OCI-LY7 (cell line): ENCODE results near the gene SLC35B3. TPM values are rescaled to one million over a fixed set of nuclear protein-coding genes. Genes with fewer than 3 reads are reported as not detected.
"Not testable (repeated sequence)": the region's sequence is repeated elsewhere in the genome, so short reads cannot be mapped to it uniquely, and the experiment has no call there.

ENCODE experiments used
- BruUV-seq: library from RNA; stranded (reverse); fragments of 400-500 nt; replicated peaks from 2 replicates; lab custom pipeline; 2021; lab: Mats Ljungman, UMichigan
- CTCF ChIA-PET: fragments of 300-600 bp; sonication (Branson Sonifier 250); formaldehyde crosslinking; loops from one replicate; lab custom pipeline; 2022; ENCODE audit warnings: antibody characterized with exemption; ENCODE audit not compliant: unreplicated experiment; lab: Charles Lee
- POLR2A ChIA-PET: fragments of 300-600 bp; sonication (Branson Sonifier 250); formaldehyde crosslinking; loops from one replicate; lab custom pipeline; 2022; ENCODE audit warnings: antibody characterized with exemption; lab: Charles Lee
- DNase-seq: peaks from one replicate; pipeline ENCODE4 v3.0.0-alpha.2; 2015; ENCODE audit warnings: low spot score
- H2AFZ ChIP-seq: fragments of 200-600 bp; sonication (generic), shearing (Covaris generic); 2 replicates; pipeline ENCODE4 v1.6.1; 2014; ENCODE audit warnings: mild to moderate bottlenecking, antibody characterized with exemption, low read length, moderate library complexity
- H3K27ac ChIP-seq: fragments of 200-600 bp; sonication (generic); 2 replicates; pipeline ENCODE4 v1.5.1; 2014; ENCODE audit warnings: mixed run types, low read depth, mild to moderate bottlenecking, moderate library complexity, low read length, inconsistent platforms; ENCODE audit not compliant: poor library complexity, severe bottlenecking
- H3K36me3 ChIP-seq: fragments of 200-600 bp; sonication (generic); 2 replicates; pipeline ENCODE4 v1.6.1; 2014; ENCODE audit warnings: mild to moderate bottlenecking, antibody characterized with exemption, low read length, moderate library complexity, mixed read lengths; ENCODE audit not compliant: insufficient read depth
- H3K4me1 ChIP-seq: fragments of 200-600 bp; sonication (generic); 2 replicates; pipeline ENCODE4 v1.5.1; 2014; ENCODE audit warnings: mild to moderate bottlenecking, low read length; ENCODE audit not compliant: insufficient read depth, poor library complexity, severe bottlenecking
- H3K4me2 ChIP-seq: fragments of 200-600 bp; sonication (generic); 2 replicates; pipeline ENCODE4 v1.6.1; 2014; ENCODE audit warnings: mild to moderate bottlenecking, low read length
- H3K4me3 ChIP-seq: fragments of 200-600 bp; sonication (generic); 2 replicates; pipeline ENCODE4 v1.5.1; 2014; ENCODE audit warnings: mild to moderate bottlenecking, low read depth, low read length; ENCODE audit not compliant: poor library complexity, severe bottlenecking
- H3K79me2 ChIP-seq: fragments of 200-600 bp; sonication (generic); 2 replicates; pipeline ENCODE4 v1.6.1; 2016; ENCODE audit warnings: low read depth, mild to moderate bottlenecking, low read length, moderate library complexity, mixed read lengths; ENCODE audit not compliant: insufficient read depth
- H3K9me2 ChIP-seq: fragments of 200-600 bp; sonication (generic); 2 replicates; pipeline ENCODE4 v1.6.1; 2016; ENCODE audit warnings: mild to moderate bottlenecking, low read length, mixed read lengths; ENCODE audit not compliant: insufficient read depth
- H3K9me3 ChIP-seq: fragments of 200-600 bp; sonication (generic); 2 replicates; pipeline ENCODE4 v1.6.1; 2014; ENCODE audit warnings: mild to moderate bottlenecking, mixed run types, low read length, mixed read lengths
- H4K20me1 ChIP-seq: fragments of 200-600 bp; sonication (generic); 2 replicates; pipeline ENCODE4 v1.6.1; 2014; ENCODE audit warnings: mild to moderate bottlenecking, antibody characterized with exemption, low read length, moderate library complexity, mixed read lengths; ENCODE audit not compliant: insufficient read depth
- EZH2phosphoT487 ChIP-seq: fragments of 200-600 bp; sonication (generic); IDR thresholded peaks from 2 replicates; pipeline ENCODE4 v1.6.1; 2018; ENCODE audit warnings: low read depth, borderline replicate concordance, mild to moderate bottlenecking, mixed run types, antibody characterized with exemption, low read length, moderate library complexity, mixed read lengths
- intact Hi-C: fragments of 100-400 bp; cut with micrococcal nuclease; formaldehyde crosslinking; loops from one replicate; pipeline ENCODE4 v1.10.0; 2022; ENCODE audit not compliant: unreplicated experiment
- total RNA-seq, 2 experiments: library from RNA; depleted of rRNA in 1 of 2; stranded (reverse); fragments of >200 nt in 1 of 2; shearing (Covaris generic) in 1 of 2; gene quantifications; 2 replicates each; pipeline ENCODE4 v1.2.3, GENCODE V29; 2014 to 2022
- TF ChIP-seq, protein P1 (sequence below): fragments of 200-600 bp; sonication (generic); conservative IDR thresholded peaks from 2 replicates; pipeline ENCODE4 v1.5.1; 2014; ENCODE audit warnings: mild to moderate bottlenecking, antibody characterized with exemption, low read length, moderate library complexity, mixed read lengths

SLC35B3 gene
- total RNA-seq, 2 experiments from 2014 or later = 10.3 to 16.1 TPM

DNA sequence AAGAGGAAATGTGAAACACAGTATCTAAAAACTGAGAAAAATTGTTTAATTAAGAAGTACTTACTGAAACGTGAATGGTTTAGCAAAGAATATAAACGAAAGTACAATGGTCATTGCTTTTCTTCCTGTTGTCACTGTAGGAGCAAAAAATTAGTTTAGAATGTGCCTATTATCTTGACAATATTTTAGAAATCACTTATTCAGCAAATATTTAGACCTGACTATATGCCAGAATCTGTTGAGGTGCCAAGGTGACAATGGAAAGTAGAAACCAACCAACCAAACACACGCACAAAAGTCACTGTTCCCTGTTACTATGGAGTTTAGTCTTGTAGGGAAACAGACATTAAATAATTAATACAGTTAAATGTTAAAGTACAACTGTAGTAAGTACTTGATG is 20.5 kb downstream of the SLC35B3 start:
- ChIA-PET POLR2A (no interaction called here), CTCF (no interaction called here)
- Histone ChIP-seq H3K4me3 (no peak overlapping the region), H3K4me1 (no peaks in the 10 kb centered on the region), H3K79me2 (no peaks in the 10 kb centered on the region), H3K36me3 (peaks cover 83% of the 10 kb centered on the region), H3K4me2 (no peak overlapping the region), H3K27ac (no peak overlapping the region), H3K9me2 (no peaks in the 10 kb centered on the region), H2AFZ (no peak overlapping the region), H4K20me1 (no peaks in the 10 kb centered on the region), H3K9me3 (no peaks in the 10 kb centered on the region)
- TF ChIP-seq, protein P1, sequence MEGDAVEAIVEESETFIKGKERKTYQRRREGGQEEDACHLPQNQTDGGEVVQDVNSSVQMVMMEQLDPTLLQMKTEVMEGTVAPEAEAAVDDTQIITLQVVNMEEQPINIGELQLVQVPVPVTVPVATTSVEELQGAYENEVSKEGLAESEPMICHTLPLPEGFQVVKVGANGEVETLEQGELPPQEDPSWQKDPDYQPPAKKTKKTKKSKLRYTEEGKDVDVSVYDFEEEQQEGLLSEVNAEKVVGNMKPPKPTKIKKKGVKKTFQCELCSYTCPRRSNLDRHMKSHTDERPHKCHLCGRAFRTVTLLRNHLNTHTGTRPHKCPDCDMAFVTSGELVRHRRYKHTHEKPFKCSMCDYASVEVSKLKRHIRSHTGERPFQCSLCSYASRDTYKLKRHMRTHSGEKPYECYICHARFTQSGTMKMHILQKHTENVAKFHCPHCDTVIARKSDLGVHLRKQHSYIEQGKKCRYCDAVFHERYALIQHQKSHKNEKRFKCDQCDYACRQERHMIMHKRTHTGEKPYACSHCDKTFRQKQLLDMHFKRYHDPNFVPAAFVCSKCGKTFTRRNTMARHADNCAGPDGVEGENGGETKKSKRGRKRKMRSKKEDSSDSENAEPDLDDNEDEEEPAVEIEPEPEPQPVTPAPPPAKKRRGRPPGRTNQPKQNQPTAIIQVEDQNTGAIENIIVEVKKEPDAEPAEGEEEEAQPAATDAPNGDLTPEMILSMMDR = no peak
- TF ChIP-seq EZH2phosphoT487 = no peak
- no peak for DNase-seq
- intact Hi-C loops = no loop called here
- BruUV-seq = no TSS peak

DNA sequence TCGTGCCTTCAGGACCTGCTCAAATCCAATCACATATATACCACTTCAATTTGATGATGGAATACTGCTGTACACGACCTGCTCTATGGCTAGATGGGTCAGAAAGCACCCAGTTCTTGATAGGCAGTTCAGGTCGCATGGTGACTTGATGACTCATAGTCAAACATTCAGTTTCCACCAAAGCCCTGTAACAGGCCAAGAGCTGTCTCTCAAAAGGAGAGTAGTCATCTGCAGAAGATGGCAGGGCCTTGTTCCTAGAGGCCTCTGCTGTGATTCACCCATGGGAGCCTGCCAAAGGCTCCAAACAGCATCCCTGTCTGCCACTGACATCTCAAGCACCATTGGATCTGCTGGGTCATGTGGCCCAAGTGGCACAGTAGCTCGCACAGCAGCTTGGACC is 29.4 kb downstream of the SLC35B3 start:
- POLR2A ChIA-PET, intact Hi-C loops, H3K4me3 ChIP-seq, H2AFZ ChIP-seq, H3K27ac ChIP-seq, H3K4me1 ChIP-seq, BruUV-seq, DNase-seq, H3K4me2 ChIP-seq, H4K20me1 ChIP-seq, H3K79me2 ChIP-seq, CTCF ChIA-PET, H3K9me2 ChIP-seq, H3K9me3 ChIP-seq: not testable (repeated sequence)
- peaks cover 13% of the 10 kb centered on the region for H3K36me3 ChIP-seq

DNA sequence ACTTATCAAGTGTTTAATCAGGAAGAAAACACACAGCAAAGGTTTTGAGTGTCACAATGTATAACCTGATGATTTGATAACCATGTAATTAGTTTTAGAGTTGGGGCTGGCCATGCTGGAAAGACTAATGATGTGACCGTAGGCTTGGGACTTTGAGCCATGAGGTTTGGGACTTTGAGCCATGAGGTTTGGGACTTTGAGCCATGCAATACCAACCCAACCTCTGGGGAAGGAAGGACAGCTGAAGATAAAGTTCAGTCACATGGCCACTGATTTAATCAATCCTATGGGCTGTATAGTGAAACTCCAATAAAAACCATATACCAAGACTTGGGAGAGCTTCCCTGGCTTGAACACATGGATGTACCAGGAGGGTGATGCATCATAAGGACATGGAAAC is 32.8 kb downstream of the SLC35B3 start:
- Histone ChIP-seq H2AFZ (no peak overlapping the region), H3K79me2 (no peaks in the 10 kb centered on the region), H3K27ac (no peak overlapping the region), H3K4me3 (no peak overlapping the region), H4K20me1 (no peaks in the 10 kb centered on the region), H3K4me1 (no peaks in the 10 kb centered on the region), H3K4me2 (no peak overlapping the region), H3K9me2 (no peaks in the 10 kb centered on the region), H3K9me3 (no peaks in the 10 kb centered on the region), H3K36me3 (no peaks in the 10 kb centered on the region)
- no peak for TF ChIP-seq EZH2phosphoT487
- TF ChIP-seq, protein P1 = no peak
- intact Hi-C loops = no loop called here
- ChIA-PET POLR2A (interaction anchor here (0.6 kb wide), 2 partner anchors 38 to 74 kb away, joined by 4 to 5 read pairs; no protein-coding TSS in a partner anchor), CTCF (no interaction called here)
- no TSS peak for BruUV-seq
- no peak for DNase-seq
